HG02981 (cell line): ENCODE data around the gene OR13J1.

Source experiments
- ATAC-seq: cut with Tn5 transposase; IDR thresholded peaks from one replicate; pipeline ENCODE4 v1.9.1; 2021; ENCODE audit warnings: mild to moderate bottlenecking, moderate library complexity; ENCODE audit not compliant: unreplicated experiment

OR13J1 gene

DNA sequence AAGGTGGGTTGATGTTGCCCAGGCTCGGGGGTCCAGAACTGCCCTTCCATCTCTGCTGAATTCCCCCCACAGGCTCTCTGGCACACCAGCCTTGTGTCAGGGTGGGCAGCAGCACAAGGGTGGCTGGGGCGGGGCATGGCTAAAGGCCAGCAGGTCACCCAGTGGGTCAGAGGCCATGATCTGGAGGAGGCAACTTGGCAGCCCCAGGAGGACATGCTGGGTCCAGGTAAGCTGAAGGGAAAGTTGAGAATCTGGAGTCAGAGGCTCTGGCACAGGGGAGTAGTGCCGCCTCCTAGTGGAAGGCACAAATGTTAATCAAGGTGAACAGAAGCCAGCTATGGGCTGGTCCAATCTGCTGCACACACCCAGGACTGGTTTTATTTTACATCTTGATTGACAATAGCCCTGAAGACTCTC is 35.0 kb downstream of the OR13J1 start:
- ATAC-seq = no peak

DNA sequence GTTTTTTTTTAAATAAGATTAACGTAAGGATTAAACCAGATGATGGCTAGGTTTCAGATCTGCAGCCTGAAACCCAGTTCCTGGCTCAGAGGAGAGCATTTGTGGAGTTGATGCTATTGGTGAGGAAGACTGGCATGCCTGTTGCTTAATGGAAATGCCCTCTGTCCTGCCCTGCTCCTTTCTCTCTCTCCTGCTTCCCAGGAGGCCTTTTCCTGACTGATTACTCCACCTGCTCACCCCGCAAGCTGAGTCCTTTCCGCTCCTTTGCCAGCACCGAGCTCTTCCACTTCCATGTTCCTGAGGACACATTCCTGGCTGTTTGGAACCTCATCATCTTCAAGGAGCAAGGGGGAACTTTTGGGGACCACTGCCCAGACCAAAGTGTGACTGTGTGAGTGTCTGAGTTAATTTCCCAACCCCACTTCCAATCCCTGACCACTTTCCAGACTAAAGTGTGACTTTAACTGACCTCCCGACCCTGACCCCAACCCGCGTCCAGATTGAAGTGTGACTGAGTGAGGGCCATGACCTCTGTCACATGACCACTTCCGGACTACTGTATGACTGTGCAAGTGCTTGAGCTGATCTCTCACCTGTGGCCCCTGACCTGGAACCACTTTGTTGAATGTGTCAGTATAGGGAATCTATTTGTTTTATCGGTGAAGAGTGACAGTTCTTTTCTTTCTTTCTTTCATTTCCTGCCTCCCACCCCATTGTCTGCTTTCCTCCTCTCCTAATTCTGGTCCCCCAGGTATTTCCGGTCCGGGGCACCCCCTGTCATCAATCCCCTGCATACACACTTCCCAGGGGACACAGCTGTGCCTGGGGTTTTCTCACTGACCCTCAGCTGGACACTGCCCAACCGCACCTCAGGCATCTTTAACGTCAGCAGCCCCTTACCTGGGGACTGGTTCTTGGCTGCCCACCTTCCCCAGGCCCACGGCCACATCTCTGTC is 35.7 kb downstream of the OR13J1 start:
- no peak for ATAC-seq

DNA sequence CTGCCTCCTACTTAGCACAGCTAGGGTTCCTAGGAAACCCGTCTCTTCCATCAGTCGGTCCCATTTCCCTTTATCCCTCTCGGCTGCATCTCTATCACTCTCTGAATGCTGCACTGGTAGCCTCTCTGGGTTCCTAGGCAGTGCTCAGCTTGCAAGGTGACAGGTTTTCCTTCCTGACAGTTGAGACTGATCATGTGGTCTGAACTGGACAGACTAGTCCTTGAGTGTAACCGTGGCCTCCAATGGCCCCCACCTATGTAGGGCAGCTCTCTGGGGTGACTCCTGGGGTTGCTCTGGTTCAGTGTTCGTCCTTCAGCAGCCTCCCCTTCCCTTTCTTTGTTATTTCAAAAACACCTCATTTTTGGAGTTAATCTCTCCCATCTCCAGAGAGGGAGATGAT is 37.4 kb downstream of the OR13J1 start:
- no peak for ATAC-seq

DNA sequence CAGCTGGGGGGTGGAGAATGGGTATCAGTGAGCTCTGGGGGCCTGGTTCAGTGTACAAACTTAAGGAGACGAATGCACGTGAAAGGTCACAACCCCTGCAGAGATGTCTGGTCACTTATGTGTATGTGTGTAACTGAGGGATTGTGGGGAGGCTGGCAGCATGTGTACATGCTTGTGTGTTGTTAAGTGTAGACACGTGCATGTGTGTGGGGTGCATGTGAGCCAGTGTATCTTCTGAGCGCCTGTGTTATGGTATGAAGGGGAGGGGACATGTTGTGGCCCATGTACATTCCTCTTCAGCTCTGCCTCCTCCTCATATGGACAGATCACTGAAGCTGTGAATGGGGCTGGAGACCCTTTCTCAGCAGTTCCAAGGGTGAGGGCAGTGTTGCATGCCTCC is 39.2 kb downstream of the OR13J1 start:
- ATAC-seq = no peak

DNA sequence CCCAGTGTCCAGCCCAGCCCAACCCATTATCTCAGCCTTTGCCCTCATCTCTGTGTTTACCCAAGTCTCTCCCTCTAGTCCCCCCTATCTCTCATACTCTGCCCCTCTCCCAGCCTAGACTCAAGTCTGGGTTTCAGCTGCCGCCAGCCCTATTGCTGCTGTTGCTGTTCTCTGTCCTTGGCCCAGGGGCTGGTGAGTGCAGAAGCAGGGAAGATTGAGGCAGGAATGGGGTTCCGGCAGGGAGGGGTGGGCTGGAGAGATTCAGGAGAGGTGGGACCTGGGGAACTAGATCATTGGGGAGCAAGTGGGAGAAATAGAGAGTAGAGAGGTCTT is 40.5 kb downstream of the OR13J1 start:
- no peak for ATAC-seq

GRCh38 chr9:35829084-35829763 is 41.0 kb downstream of the OR13J1 start, which contains the start of gene TMEM8B:
Gene TMEM8B (plus strand): TSS chr9:35829228. CDS start chr9:35829448, 220 bp downstream.
- peak; percentile 73 for ATAC-seq

GRCh38 chr9:35828716-35829083 is 41.5 kb downstream of the OR13J1 start, which contains the start of gene FAM221B:
Gene FAM221B (minus strand): TSS chr9:35828732. CDS start chr9:35826161, 2,571 bp downstream.
- ATAC-seq = peak; percentile 11

- ATAC-seq = no peak
Measured at GRCh38 chr9:35827486-35827885, 42.7 kb downstream of the OR13J1 start.

DNA sequence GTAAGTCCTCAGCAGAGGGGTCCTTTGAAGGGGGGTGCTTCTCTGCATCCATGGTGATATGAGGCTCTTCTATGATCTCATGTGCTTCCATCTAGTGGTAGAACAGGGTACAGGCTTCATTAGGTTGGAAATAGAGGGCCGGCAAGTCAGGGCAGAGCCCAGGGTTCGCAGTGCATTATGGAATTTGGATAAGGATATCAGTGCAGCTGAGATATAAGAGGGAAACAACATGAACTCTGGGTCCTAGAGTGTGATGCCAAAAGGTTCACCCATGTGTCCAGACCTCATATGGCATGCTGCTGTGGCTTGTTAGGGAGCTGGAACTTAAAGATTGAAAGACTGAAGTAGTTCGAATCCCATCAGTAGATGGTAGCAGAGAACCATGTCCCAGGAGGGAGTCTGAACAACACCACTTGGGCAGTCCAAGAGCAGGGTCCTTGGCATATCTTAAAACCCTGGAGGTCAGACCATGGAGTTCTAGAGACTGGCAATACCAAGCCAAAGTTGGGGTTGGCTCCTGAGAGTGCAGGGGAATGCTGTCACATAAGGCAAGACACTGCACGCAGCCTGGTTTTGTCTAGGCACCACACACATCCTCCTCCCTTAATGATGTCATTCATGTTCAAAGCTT is 44.0 kb downstream of the OR13J1 start:
- peak; percentile 33 for ATAC-seq

DNA sequence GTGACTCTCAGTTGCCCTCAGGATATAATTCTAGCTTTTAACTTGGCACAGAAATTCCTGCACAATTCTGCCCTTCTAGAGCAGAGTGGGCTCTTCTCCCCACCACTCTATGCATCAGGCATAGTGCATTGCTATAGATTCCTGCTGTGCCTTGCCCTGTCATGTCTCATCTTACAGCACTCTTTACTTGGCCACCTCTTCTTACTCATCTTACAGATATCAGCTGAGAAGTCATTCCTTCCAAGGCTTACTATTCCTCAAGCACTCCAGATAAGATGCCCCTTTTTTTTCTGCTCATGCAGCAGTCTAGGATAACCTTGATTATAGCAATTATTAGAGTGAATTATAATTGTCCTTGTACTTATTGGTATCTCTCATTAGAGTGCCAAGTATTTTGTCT is 47.3 kb downstream of the OR13J1 start:
- no peak for ATAC-seq

DNA sequence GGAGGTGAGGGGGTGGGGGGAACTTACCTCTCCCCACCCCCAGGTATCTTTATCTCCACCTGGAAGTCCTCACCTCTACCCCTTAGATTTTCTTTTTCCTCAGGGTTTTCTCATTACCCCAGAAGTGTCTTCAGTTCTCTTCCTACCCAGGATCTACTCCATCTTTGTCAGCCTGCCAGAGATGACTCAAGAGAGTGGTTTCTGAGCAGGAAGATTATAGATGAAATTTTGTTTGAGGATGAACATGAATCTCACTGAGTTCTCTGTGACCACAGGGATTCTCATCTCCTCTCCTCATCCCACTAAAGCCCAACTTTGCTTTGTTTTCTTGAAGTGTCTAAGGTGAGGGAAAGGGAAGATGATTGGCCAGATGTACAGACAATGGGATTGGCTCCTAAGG is 50.1 kb downstream of the OR13J1 start:
- no peak for ATAC-seq
